Coronary artery (tissue), 2 donors: ENCODE data around the gene NEO1.
A peak's percentile ranks its signal among the peaks of the same experiment; 100 is the strongest.

Source experiments
- DNase-seq: peaks from one replicate; pipeline ENCODE4 v3.0.0-alpha.2; 2017; ENCODE audit warnings: low spot score
- H3K27ac ChIP-seq, 2 donors: fragments of 200-600 bp; sonication (generic); one replicate each; pipeline ENCODE4 v1.5.1; 2016 to 2019
- H3K4me3 ChIP-seq: fragments of 200-600 bp; sonication (generic); 2 replicates; pipeline ENCODE4 v1.5.1; 2016; ENCODE audit warnings: mild to moderate bottlenecking, moderate library complexity
- CTCF ChIP-seq: fragments of 200-600 bp; sonication (generic); IDR thresholded peaks from one replicate; pipeline ENCODE4 v1.5.1; 2019; ENCODE audit warnings: antibody characterized with exemption

NEO1 gene

GRCh38 chr15:73051807-73052652 is at the start of gene NEO1:
TSS of gene NEO1 (plus strand) at chr15:73052463. CDS start at chr15:73052676, 213 bp downstream.
- H3K27ac ChIP-seq: peak within 1 kb of the TSS; percentile 90 to 92
- no peak for TF ChIP-seq CTCF
- peak within 1 kb of the TSS; percentile 88 for H3K4me3 ChIP-seq
- DNase-seq: peak; percentile 87

GRCh38 chr15:73004462-73004861 is 47.8 kb upstream of the NEO1 start:
- DNase-seq: no peak
- Histone ChIP-seq H3K27ac (no peak overlapping the region), H3K4me3 (no peak overlapping the region)
- no peak for TF ChIP-seq CTCF

- Histone ChIP-seq H3K27ac (no peak overlapping the region), H3K4me3 (no peak overlapping the region)
- no peak for DNase-seq
- TF ChIP-seq CTCF: no peak
These were observed 47.2 kb upstream of the NEO1 start for GRCh38 chr15:73005032-73005431.

GRCh38 chr15:73005446-73005845 is 46.8 kb upstream of the NEO1 start:
- H3K27ac ChIP-seq: no peak overlapping the region
- no peak for DNase-seq
- TF ChIP-seq CTCF: no peak
- no peak overlapping the region for H3K4me3 ChIP-seq

GRCh38 chr15:73006523-73006922 is 45.7 kb upstream of the NEO1 start:
- no peak for DNase-seq

GRCh38 chr15:73009066-73010056 is 42.9 kb upstream of the NEO1 start:
- H3K27ac ChIP-seq: no peak overlapping the region
- H3K4me3 ChIP-seq: no peak overlapping the region
- DNase-seq: no peak
- no peak for TF ChIP-seq CTCF

More at GRCh38 chr15:73006523-73006922, 45.7 kb upstream of the NEO1 start:
- TF ChIP-seq CTCF: no peak
- Histone ChIP-seq H3K4me3 (no peak overlapping the region), H3K27ac (no peak overlapping the region)
